Spleen (tissue), 11 donors: Measurements from ENCODE around the gene CCSAP. TPM values are rescaled to one million over a fixed set of nuclear protein-coding genes. Genes with fewer than 3 reads are reported as not detected.
"Not testable (repeated sequence)": the region's sequence is repeated elsewhere in the genome, so short reads cannot be mapped to it uniquely, and the experiment has no call there.

Source experiments
- DNase-seq: peaks from one replicate; pipeline ENCODE4 v3.0.0-alpha.2; 2020
- H3K27ac ChIP-seq, 8 donors: fragments of 200-600 bp; sonication (generic) in 7 of 8; 1 replicate in 4 of 8; 2 replicates in 4 of 8; pipeline versions ENCODE4 v1.5.0 to v1.8.0; 2016 to 2021; ENCODE audit warnings: inconsistent platforms in 4 of 8, mild to moderate bottlenecking in 4 of 8, moderate library complexity in 1 of 8
- H3K27me3 ChIP-seq, 7 donors: fragments of 200-600 bp; sonication (generic) in 6 of 7; replicated peaks in 1 of 7; 1 replicate in 4 of 7; 2 replicates in 3 of 7; pipeline versions ENCODE4 v1.5.0 to v1.8.0; 2016 to 2021; ENCODE audit warnings: inconsistent platforms in 3 of 7, mild to moderate bottlenecking in 1 of 7
- H3K36me3 ChIP-seq, 6 donors: fragments of 200-600 bp; sonication (generic) in 5 of 6; 1 replicate in 4 of 6; 2 replicates in 2 of 6; pipeline versions ENCODE4 v1.5.0 to v1.8.0; 2016 to 2021; ENCODE audit warnings: inconsistent platforms in 2 of 6
- H3K4me1 ChIP-seq, 6 donors: fragments of 200-600 bp; sonication (generic) in 5 of 6; 1 replicate in 3 of 6; 2 replicates in 3 of 6; pipeline versions ENCODE4 v1.5.0 to v1.8.0; 2016 to 2021; ENCODE audit warnings: inconsistent platforms in 3 of 6
- H3K4me3 ChIP-seq, 8 donors: fragments of 200-600 bp; sonication (generic) in 7 of 8; 1 replicate in 4 of 8; 2 replicates in 4 of 8; pipeline versions ENCODE4 v1.5.0 to v1.8.0; 2016 to 2021; ENCODE audit warnings: inconsistent platforms in 4 of 8, mild to moderate bottlenecking in 4 of 8, moderate library complexity in 2 of 8
- H3K9me3 ChIP-seq, 8 donors: fragments of 200-600 bp; sonication (generic) in 7 of 8; 1 replicate in 4 of 8; 2 replicates in 4 of 8; pipeline versions ENCODE4 v1.5.0 to v1.8.0; 2016 to 2021; ENCODE audit warnings: inconsistent platforms in 4 of 8
- CTCF ChIP-seq, 11 experiments: fragments of 200-600 bp in 7 of 11; fragments of 450-650 bp in 4 of 11; sonication (generic) in 4 of 11; IDR thresholded peaks in 8 of 11; conservative IDR thresholded peaks in 3 of 11; 1 replicate in 7 of 11; 2 replicates in 4 of 11; pipeline versions ENCODE4 v1.4.0 to v1.8.0; 2016 to 2021; ENCODE audit warnings: antibody characterized with exemption in 11 of 11, inconsistent platforms in 4 of 11, mild to moderate bottlenecking in 1 of 11
- POLR2A ChIP-seq, 3 donors: fragments of 450-650 bp; IDR thresholded peaks; one replicate each; pipeline ENCODE4 v1.5.1; 2017; ENCODE audit warnings: antibody characterized with exemption in 3 of 3, mild to moderate bottlenecking in 1 of 3
- POLR2AphosphoS5 ChIP-seq, 3 donors: sonication (generic); formaldehyde crosslinking; IDR thresholded peaks; one replicate each; pipeline ENCODE4 v1.5.1; 2017; ENCODE audit warnings: antibody characterized with exemption in 3 of 3
- WGBS, 5 donors: extraction: QIAGEN DNeasy Blood & Tissue Kit in 3 of 5; methylation state at CpG; one replicate each; pipeline versions ENCODE4 v1.1.5 to v1.1.7; 2013 to 2018; 5-methylcytosine and 5-hydroxymethylcytosine counted together
- intact Hi-C: fragments of 100-400 bp; cut with DNase I; formaldehyde crosslinking; loops from one replicate; pipeline ENCODE4 v1.15.0; 2023; ENCODE audit warnings: low total_unique reads
- polyA plus RNA-seq, 3 donors: library from polyadenylated mRNA; stranded (reverse); fragments of 200-250 nt; gene quantifications; one replicate each; pipeline ENCODE4 v1.2.1, GENCODE V29; 2013
- total RNA-seq, 7 donors: library from RNA; depleted of rRNA in 3 of 7; stranded (reverse); fragments of >200 nt in 3 of 7; fragmentation: NEBNext Ultra II Directional in 4 of 7; extraction: Animal tissue kit (Norgen Biotek cat#: 25700) in 4 of 7; gene quantifications; one replicate each; pipeline versions ENCODE4 v1.1.0 to v1.2.1, GENCODE V29; 2016 to 2021
- donor health status: healthy with polysubstance abuse.
- donor health status: DM: no; HTN: no; CAD: no; lungs with moderate emphysema.
- donor health status: DM: no; HTN: no; CAD: no.
- donor health status: Bipolar disorder and iron deficiency.
- donor health status: healthy.
- donor health status: DM: no; HTN: no; CAD: no.
- donor health status: DM: yes; HTN: yes; CAD: no.

CCSAP gene
- total and polyA plus RNA-seq, 10 donors, result 2.1 to 11.4 (median 8.8) TPM

- Histone ChIP-seq H3K36me3 (peaks cover 0 to 14% (median 0%) of the 10 kb centered on the region in 6 donors), H3K4me1 (peaks cover 3 to 46% (median 26%) of the 10 kb centered on the region in 6 donors), H3K27ac (no peak overlapping the region), H3K27me3 (no peaks in the 10 kb centered on the region), H3K4me3 (no peak overlapping the region), H3K9me3 (peaks cover 2 to 17% (median 14%) of the 10 kb centered on the region in 8 donors)
- 80 to 96% (median 87%) methylated on average over 3 of the region's 3 CpGs for WGBS, 5 donors
- intact Hi-C loops, result no loop called here
- DNase-seq, result no peak
- TF ChIP-seq POLR2AphosphoS5 (IDR thresholded peaks at IDR 0.05) (no peak), POLR2A (IDR thresholded peaks at IDR 0.05) (no peak), CTCF (IDR thresholded peaks at IDR 0.05 in 8 of 11, conservative IDR thresholded peaks at IDR 0.05 in 3 of 11) (no peak)
These were observed 6.5 kb downstream of the CCSAP start for GRCh38 chr1:229336345-229336744.

- no peak overlapping the region for H3K27ac ChIP-seq
- DNase-seq, result no peak
- 92 to 100% (median 96%) methylated on average over 2 of the region's 2 CpGs for WGBS, 5 donors
- intact Hi-C loops, result no loop called here
- no peaks in the 10 kb centered on the region for H3K27me3 ChIP-seq
- H3K9me3 ChIP-seq, result peaks cover 2 to 17% (median 14%) of the 10 kb centered on the region in 8 donors
- peaks cover 0 to 30% (median 10%) of the 10 kb centered on the region in 6 donors for H3K4me1 ChIP-seq
- H3K36me3 ChIP-seq, result peaks cover 0 to 24% (median 0%) of the 10 kb centered on the region in 6 donors
- H3K4me3 ChIP-seq, result no peak overlapping the region
- TF ChIP-seq CTCF (IDR thresholded peaks at IDR 0.05 in 8 of 11, conservative IDR thresholded peaks at IDR 0.05 in 3 of 11), result no peak
- TF ChIP-seq POLR2A (IDR thresholded peaks at IDR 0.05), result no peak
- TF ChIP-seq POLR2AphosphoS5 (IDR thresholded peaks at IDR 0.05), result no peak
These were observed 8.1 kb downstream of the CCSAP start for GRCh38 chr1:229334716-229335115.

DNA sequence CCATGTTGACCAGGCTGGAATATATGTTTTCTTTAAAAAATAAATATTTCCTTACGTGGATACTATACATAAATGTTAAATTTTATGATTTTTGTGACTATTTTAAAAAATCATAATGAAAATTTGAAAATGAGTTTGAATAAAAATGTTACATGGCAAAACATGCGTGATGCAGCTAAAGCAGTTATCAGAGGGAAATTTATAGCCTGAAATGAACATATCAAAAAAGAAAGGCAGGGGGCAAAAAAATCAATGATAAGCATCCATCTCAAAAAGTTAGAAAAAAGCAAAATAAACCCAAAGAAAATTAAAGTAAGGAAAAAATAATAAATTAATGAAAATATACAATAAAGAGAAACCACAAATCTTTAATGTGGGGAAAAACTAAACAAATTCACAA, 8.6 kb downstream of the CCSAP start:
- no peak overlapping the region for H3K27ac ChIP-seq
- 69 to 96% (median 95%) methylated on average over 2 of the region's 2 CpGs for WGBS, 5 donors
- intact Hi-C loops, result no loop called here
- peaks cover 0 to 27% (median 0%) of the 10 kb centered on the region in 6 donors for H3K36me3 ChIP-seq
- no peak for DNase-seq
- peaks cover 0 to 26% (median 7%) of the 10 kb centered on the region in 6 donors for H3K4me1 ChIP-seq
- peaks cover 2 to 17% (median 14%) of the 10 kb centered on the region in 8 donors for H3K9me3 ChIP-seq
- TF ChIP-seq CTCF (IDR thresholded peaks at IDR 0.05 in 8 of 11, conservative IDR thresholded peaks at IDR 0.05 in 3 of 11) (no peak), POLR2A (IDR thresholded peaks at IDR 0.05) (no peak), POLR2AphosphoS5 (IDR thresholded peaks at IDR 0.05) (no peak)
- no peaks in the 10 kb centered on the region for H3K27me3 ChIP-seq
- H3K4me3 ChIP-seq, result no peak overlapping the region

DNA sequence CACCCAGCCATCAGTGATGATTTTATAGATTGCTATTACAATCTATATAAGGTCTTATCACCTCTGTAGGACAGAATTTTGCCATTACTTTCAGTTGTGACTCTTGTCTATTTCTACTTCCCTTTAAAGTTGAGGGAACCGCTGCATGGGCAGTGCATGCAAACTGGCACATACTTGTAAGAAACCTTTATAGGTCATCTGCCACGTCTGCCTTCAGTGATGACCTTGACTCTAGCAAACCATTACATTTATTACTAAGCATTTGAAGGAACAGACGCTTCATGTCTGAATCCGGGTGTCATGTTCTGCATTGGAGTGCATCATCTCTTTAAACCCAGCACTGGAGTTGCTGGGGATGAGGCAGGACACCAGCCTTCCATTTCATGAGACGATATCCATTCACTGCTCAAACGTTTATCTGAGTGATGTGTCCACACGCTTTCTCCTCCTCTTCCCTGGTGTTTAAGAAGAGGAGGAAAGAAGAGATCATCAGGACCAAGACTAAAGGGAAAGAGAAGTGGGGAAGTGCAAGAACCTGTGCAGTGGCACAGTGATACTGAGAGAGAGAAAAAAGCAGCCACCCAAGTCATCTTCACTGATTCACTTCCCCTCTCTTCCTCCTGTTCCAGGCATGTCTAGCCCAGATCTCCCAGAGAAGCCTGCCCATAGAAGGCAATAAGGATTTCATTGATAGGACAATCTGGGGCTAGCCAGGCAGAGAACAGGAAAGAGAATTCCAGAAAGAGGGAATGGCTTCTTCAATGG, 14.1 kb downstream of the CCSAP start:
- Histone ChIP-seq H3K4me3 (no peak overlapping the region), H3K4me1 (peaks cover 0 to 48% (median 19%) of the 10 kb centered on the region in 6 donors), H3K9me3 (peaks cover 0 to 5% (median 4%) of the 10 kb centered on the region in 8 donors), H3K27me3 (no peaks in the 10 kb centered on the region), H3K36me3 (peaks cover 0 to 60% (median 5%) of the 10 kb centered on the region in 6 donors), H3K27ac (peak overlapping the region in 1 of 8 donors; percentile 4)
- intact Hi-C loops, result no loop called here
- DNase-seq, result no peak
- 75 to 86% (median 85%) methylated on average over 7 of the region's 7 CpGs for WGBS, 5 donors
- TF ChIP-seq POLR2AphosphoS5 (IDR thresholded peaks at IDR 0.05) (no peak), CTCF (IDR thresholded peaks at IDR 0.05 in 8 of 11, conservative IDR thresholded peaks at IDR 0.05 in 3 of 11) (no peak), POLR2A (IDR thresholded peaks at IDR 0.05) (no peak)

DNA sequence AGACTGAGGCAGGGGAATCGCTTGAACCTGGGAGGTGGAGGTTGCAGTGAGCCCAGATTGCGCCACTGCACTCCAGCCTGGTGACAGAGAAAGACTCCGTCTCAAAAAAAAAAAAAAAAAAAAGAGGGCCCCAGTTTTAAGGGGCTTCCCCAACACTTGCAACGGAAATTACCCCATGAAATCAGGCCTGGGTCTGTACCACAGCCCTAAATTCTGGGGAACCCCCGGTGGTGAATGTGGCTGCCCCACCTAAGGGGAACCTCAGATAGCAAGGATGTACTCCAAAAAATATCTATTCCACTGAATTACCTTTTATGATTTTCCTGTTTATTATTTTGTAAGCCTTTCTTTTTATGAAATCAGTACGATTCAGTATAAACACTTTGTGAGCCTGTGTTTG, 15.1 kb downstream of the CCSAP start:
- peaks cover 0 to 48% (median 19%) of the 10 kb centered on the region in 6 donors for H3K4me1 ChIP-seq
- intact Hi-C loops, result not testable (repeated sequence)
- WGBS, 5 donors, result 66 to 80% (median 74%) methylated on average over 6 of the region's 6 CpGs

More for the DNA sequence above, 15.1 kb downstream of the CCSAP start:
- H3K27me3 ChIP-seq, H3K4me3 ChIP-seq, H3K27ac ChIP-seq, H3K9me3 ChIP-seq, DNase-seq: not testable (repeated sequence)
- peaks cover 0 to 70% (median 9%) of the 10 kb centered on the region in 6 donors for H3K36me3 ChIP-seq
